GM20000 (cell line): ENCODE data around the gene PBX1.

Experiments used
- DNase-seq: peaks from one replicate; pipeline ENCODE4 v3.0.0; 2012; ENCODE audit warnings: low spot score
- CTCF ChIP-seq: IDR thresholded peaks from 2 replicates; pipeline ENCODE4 v1.5.1; 2012; ENCODE audit warnings: mild to moderate bottlenecking, control low read depth; ENCODE audit errors: extremely low read depth, missing control alignments

The PBX1 gene

DNA sequence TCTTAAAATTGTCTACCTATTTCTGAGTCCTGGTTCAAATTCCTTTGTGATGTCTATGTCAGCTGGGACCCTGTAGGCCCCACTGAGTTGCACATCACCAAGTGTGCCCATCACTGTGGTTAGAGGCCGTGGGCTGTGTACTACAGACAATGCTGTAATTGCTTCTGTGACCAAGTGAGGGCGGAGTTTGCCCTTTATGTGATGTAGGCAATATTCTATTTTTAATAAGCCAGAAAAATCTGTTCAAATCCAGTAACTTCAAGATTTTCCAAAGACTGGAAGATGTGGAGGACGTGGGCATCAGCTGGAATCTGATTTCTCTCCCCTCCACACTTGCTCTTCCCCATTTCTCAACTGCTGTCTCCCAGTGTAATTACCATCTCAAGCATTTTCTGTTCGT, 215.4 kb downstream of the PBX1 start:
- TF ChIP-seq CTCF, result no peak
- no peak for DNase-seq

GRCh38 chr1:164774819-164775654, 216.1 kb downstream of the PBX1 start:
- TF ChIP-seq CTCF, result no peak
- no peak for DNase-seq

GRCh38 chr1:164777518-164777917, 218.5 kb downstream of the PBX1 start:
- no peak for TF ChIP-seq CTCF

GRCh38 chr1:164779376-164779775, 220.4 kb downstream of the PBX1 start:
- no peak for DNase-seq
- no peak for TF ChIP-seq CTCF

More at GRCh38 chr1:164777518-164777917, 218.5 kb downstream of the PBX1 start:
- no peak for DNase-seq

GRCh38 chr1:164780111-164780812, 221.3 kb downstream of the PBX1 start:
- no peak for DNase-seq

DNA sequence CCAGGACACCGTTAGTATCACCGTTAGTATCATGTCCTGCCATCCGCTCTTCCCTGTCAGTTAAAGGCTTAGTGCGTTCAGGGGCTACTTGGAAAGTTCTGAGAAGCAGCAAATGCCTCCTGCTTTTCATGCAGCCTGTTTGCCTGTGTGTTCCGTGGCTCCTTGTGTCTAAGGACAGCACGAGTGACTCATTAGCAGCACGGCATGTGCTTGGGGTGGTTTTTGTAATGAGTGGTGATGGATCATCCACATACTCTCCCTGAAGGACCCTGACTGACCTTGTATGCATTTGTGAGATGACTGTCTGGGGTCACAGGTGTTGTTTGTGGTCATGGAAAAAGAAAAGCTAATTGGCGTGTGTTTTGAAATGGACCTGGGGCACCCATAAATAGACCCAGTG, 221.9 kb downstream of the PBX1 start:
- no peak for DNase-seq
- no peak for TF ChIP-seq CTCF

More at GRCh38 chr1:164780111-164780812, 221.3 kb downstream of the PBX1 start:
- TF ChIP-seq CTCF, result no peak

- no peak for TF ChIP-seq CTCF
- DNase-seq, result no peak
Measured at GRCh38 chr1:164781972-164782371, 223.0 kb downstream of the PBX1 start.
